ENCODE measurements around the gene RABGAP1L. TPM values are rescaled to one million over a fixed set of nuclear protein-coding genes. Genes with fewer than 3 reads are reported as not detected.

Gene RABGAP1L
- total RNA-seq, 1 donor from 2014 or later = 46.0 TPM

GRCh38 chr1:174465855-174466254, 306.5 kb downstream of the RABGAP1L start:
- Histone ChIP-seq H3K9me3 (ENCODE audit: low read depth) (no peaks in the 10 kb centered on the region), H3K4me3 (no peak overlapping the region), H3K4me2 (no peak overlapping the region), H3K27ac (no peak overlapping the region), H2AFZ (replicated peaks) (no peak overlapping the region), H3F3A (ENCODE audit: low read depth) (no peaks in the 10 kb centered on the region), H4K20me1 (ENCODE audit: low read depth) (no peaks in the 10 kb centered on the region), H3K4me1 (peaks cover 6% of the 10 kb centered on the region), H3K79me2 (ENCODE audit: low read depth) (no peaks in the 10 kb centered on the region), H3K9ac (no peak overlapping the region), H3K36me3 (no peaks in the 10 kb centered on the region), H3K27me3 (no peaks in the 10 kb centered on the region)
- Mint-ChIP-seq H3K9me3 (no peaks in the 10 kb centered on the region), H3K4me1 (no peaks in the 10 kb centered on the region), H3K4me3 (no peak overlapping the region), H3K36me3 (no peaks in the 10 kb centered on the region), H3K27me3 (ENCODE audit: insufficient read depth, low read depth) (no peaks in the 10 kb centered on the region), H3K27ac (no peak overlapping the region)
- no peak for DNase-seq (ENCODE audit: low spot score)
- TF ChIP-seq CTCF (IDR thresholded peaks at IDR 0.05) (no peak), EZH2 (IDR thresholded peaks at IDR 0.05) (no peak), EZH2phosphoT487 (IDR thresholded peaks at IDR 0.05) (no peak)

GRCh38 chr1:174466607-174467006, 307.3 kb downstream of the RABGAP1L start:
- no peaks in the 10 kb centered on the region for H3K79me2 ChIP-seq (ENCODE audit: low read depth)
- H3K4me3 ChIP-seq = no peak overlapping the region
- no peaks in the 10 kb centered on the region for H3K36me3 Mint-ChIP-seq
- H3K4me3 Mint-ChIP-seq = no peak overlapping the region
- no peaks in the 10 kb centered on the region for H4K20me1 ChIP-seq (ENCODE audit: low read depth)
- H3K27ac Mint-ChIP-seq = no peak overlapping the region
- no peaks in the 10 kb centered on the region for H3K9me3 ChIP-seq (ENCODE audit: low read depth)
- H3F3A ChIP-seq (ENCODE audit: low read depth) = no peaks in the 10 kb centered on the region
- H3K27me3 ChIP-seq = no peaks in the 10 kb centered on the region
- no peaks in the 10 kb centered on the region for H3K27me3 Mint-ChIP-seq (ENCODE audit: insufficient read depth, low read depth)
- no peaks in the 10 kb centered on the region for H3K4me1 ChIP-seq
- no peak overlapping the region for H3K27ac ChIP-seq
- no peak for DNase-seq (ENCODE audit: low spot score)
- TF ChIP-seq EZH2phosphoT487 (IDR thresholded peaks at IDR 0.05) (no peak), CTCF (IDR thresholded peaks at IDR 0.05) (no peak), EZH2 (IDR thresholded peaks at IDR 0.05) (no peak)
- no peak overlapping the region for H3K9ac ChIP-seq
- no peak overlapping the region for H3K4me2 ChIP-seq
- H2AFZ ChIP-seq (replicated peaks) = no peak overlapping the region
- H3K4me1 Mint-ChIP-seq = no peaks in the 10 kb centered on the region
- H3K36me3 ChIP-seq = no peaks in the 10 kb centered on the region
- no peaks in the 10 kb centered on the region for H3K9me3 Mint-ChIP-seq

GRCh38 chr1:174469052-174469451, 309.7 kb downstream of the RABGAP1L start:
- H4K20me1 ChIP-seq (ENCODE audit: low read depth) = no peaks in the 10 kb centered on the region

More at GRCh38 chr1:174469052-174469451, 309.7 kb downstream of the RABGAP1L start:
- no peak overlapping the region for H3K4me3 Mint-ChIP-seq
- Histone ChIP-seq H3F3A (ENCODE audit: low read depth) (no peaks in the 10 kb centered on the region), H3K4me1 (no peaks in the 10 kb centered on the region), H3K9me3 (ENCODE audit: low read depth) (no peaks in the 10 kb centered on the region), H3K27ac (no peak overlapping the region), H3K36me3 (no peaks in the 10 kb centered on the region), H2AFZ (replicated peaks) (no peak overlapping the region), H3K27me3 (no peaks in the 10 kb centered on the region), H3K79me2 (ENCODE audit: low read depth) (no peaks in the 10 kb centered on the region), H3K4me2 (no peak overlapping the region), H3K9ac (no peak overlapping the region), H3K4me3 (no peak overlapping the region)
- no peaks in the 10 kb centered on the region for H3K4me1 Mint-ChIP-seq
- no peaks in the 10 kb centered on the region for H3K36me3 Mint-ChIP-seq
- no peaks in the 10 kb centered on the region for H3K9me3 Mint-ChIP-seq
- no peak overlapping the region for H3K27ac Mint-ChIP-seq
- DNase-seq (ENCODE audit: low spot score) = no peak
- TF ChIP-seq EZH2phosphoT487 (IDR thresholded peaks at IDR 0.05) (no peak), EZH2 (IDR thresholded peaks at IDR 0.05) (no peak), CTCF (IDR thresholded peaks at IDR 0.05) (no peak)
- H3K27me3 Mint-ChIP-seq (ENCODE audit: insufficient read depth, low read depth) = no peaks in the 10 kb centered on the region
